PC-3 (cell line): ENCODE measurements around the gene CCL27. TPM values are rescaled to one million over a fixed set of nuclear protein-coding genes. Genes with fewer than 3 reads are reported as not detected.

Experiments used
- ATAC-seq: fragments of 200-7000 bp; cut with Tn5 transposase; 2 replicates; pipeline ENCODE4 v1.9.1; 2020; ENCODE audit warnings: mild to moderate bottlenecking, moderate library complexity
- BruUV-seq: library from RNA; stranded (reverse); fragments of 400-500 nt; replicated peaks from 2 replicates; lab custom pipeline; 2021; lab: Mats Ljungman, UMichigan
- CTCF ChIA-PET: fragments of 300-600 bp; sonication (Branson Sonifier 250); formaldehyde crosslinking; loops from one replicate; lab custom pipeline; 2022; ENCODE audit warnings: antibody characterized with exemption; lab: Charles Lee
- POLR2A ChIA-PET: fragments of 300-600 bp; sonication (Branson Sonifier 250); formaldehyde crosslinking; loops from one replicate; lab custom pipeline; 2022; ENCODE audit warnings: antibody characterized with exemption; ENCODE audit not compliant: unreplicated experiment; lab: Charles Lee
- DNase-seq: peaks from one replicate; pipeline ENCODE4 v3.0.0-alpha.2; 2015
- H2AFZ ChIP-seq: fragments of 300-600 bp; sonication (generic); 2 replicates; pipeline ENCODE4 v1.6.0; 2016; ENCODE audit warnings: antibody characterized with exemption, low read length
- H3F3A ChIP-seq: fragments of 300-600 bp; sonication (generic); one replicate; pipeline ENCODE4 v1.6.0; 2017; ENCODE audit warnings: antibody characterized with exemption, low read length, control low read depth, mild to moderate bottlenecking; ENCODE audit not compliant: unreplicated experiment
- H3K27ac ChIP-seq: fragments of 300-600 bp; sonication (generic); 2 replicates; pipeline ENCODE4 v1.5.1; 2016; ENCODE audit warnings: mild to moderate bottlenecking, low read length
- H3K27me3 ChIP-seq: fragments of 300-600 bp; sonication (generic); 2 replicates; pipeline ENCODE4 v1.6.1; 2016; ENCODE audit warnings: low read length, mixed read lengths
- H3K36me3 ChIP-seq: fragments of 300-600 bp; sonication (generic); 2 replicates; pipeline ENCODE4 v1.6.1; 2016; ENCODE audit warnings: low read depth, mixed run types, low read length, mixed read lengths
- H3K4me1 ChIP-seq: fragments of 300-600 bp; sonication (generic); 2 replicates; pipeline ENCODE4 v1.5.1; 2016; ENCODE audit warnings: low read length; ENCODE audit not compliant: insufficient read depth
- H3K4me2 ChIP-seq: fragments of 300-600 bp; sonication (generic); 2 replicates; pipeline ENCODE4 v1.6.0; 2016; ENCODE audit warnings: low read length
- H3K4me3 ChIP-seq: fragments of 300-600 bp; sonication (generic); 2 replicates; pipeline ENCODE4 v1.5.1; 2016; ENCODE audit warnings: mild to moderate bottlenecking, low read length, mixed read lengths
- H3K79me2 ChIP-seq: fragments of 300-600 bp; sonication (generic); 2 replicates; pipeline ENCODE4 v1.6.1; 2017; ENCODE audit warnings: low read length, mixed read lengths
- H3K9ac ChIP-seq: fragments of 300-600 bp; sonication (generic); 2 replicates; pipeline ENCODE4 v1.6.0; 2016; ENCODE audit warnings: mild to moderate bottlenecking, low read length
- H3K9me2 ChIP-seq: fragments of 300-600 bp; sonication (generic); replicated peaks from 2 replicates; pipeline ENCODE4 v1.6.1; 2016; ENCODE audit warnings: mixed run types, low read length, mixed read lengths
- H3K9me3 ChIP-seq: fragments of 300-600 bp; sonication (generic); 2 replicates; pipeline ENCODE4 v1.6.1; 2016; ENCODE audit warnings: low read length, mixed read lengths
- H4K20me1 ChIP-seq: fragments of 300-600 bp; sonication (generic); 2 replicates; pipeline ENCODE4 v1.6.1; 2016; ENCODE audit warnings: low read length, mixed read lengths
- CTCF ChIP-seq: fragments of 300-600 bp; sonication (generic); conservative IDR thresholded peaks from 2 replicates; pipeline ENCODE4 v1.5.1; 2017; ENCODE audit warnings: antibody characterized with exemption, low read depth, mild to moderate bottlenecking, low read length
- EZH2 ChIP-seq: fragments of 300-600 bp; sonication (generic); IDR thresholded peaks from one replicate; pipeline ENCODE4 v1.6.1; 2017; ENCODE audit warnings: antibody characterized with exemption, mild to moderate bottlenecking, low read length; ENCODE audit not compliant: unreplicated experiment
- EZH2phosphoT487 ChIP-seq: fragments of 300-600 bp; sonication (generic); IDR thresholded peaks from 2 replicates; pipeline ENCODE4 v1.6.1; 2018; ENCODE audit warnings: mild to moderate bottlenecking, antibody characterized with exemption, low read length, borderline replicate concordance
- intact Hi-C: fragments of 100-400 bp; cut with micrococcal nuclease; formaldehyde crosslinking; loops from 2 replicates; pipeline ENCODE4 v1.9.0; 2023
- total RNA-seq: library from RNA; depleted of rRNA; stranded (reverse); fragments of >200 nt; gene quantifications from 2 replicates; pipeline ENCODE4 v1.2.3, GENCODE V29; 2014

Gene CCL27
- total RNA-seq, 1 experiment from 2014 or later: not detected

- BruUV-seq: no TSS peak
- DNase-seq: peak; percentile 57
- Histone ChIP-seq H3K4me2 (no peak overlapping the region), H3K9me2 (no peaks in the 10 kb centered on the region), H3K79me2 (no peaks in the 10 kb centered on the region), H3K27ac (no peak overlapping the region), H2AFZ (no peak overlapping the region), H3K9ac (no peak overlapping the region), H3K9me3 (no peaks in the 10 kb centered on the region), H3K27me3 (no peaks in the 10 kb centered on the region), H3K4me1 (peaks cover 3% of the 10 kb centered on the region; the same call in 1 of the 2 replicates), H3K36me3 (no peaks in the 10 kb centered on the region), H4K20me1 (no peaks in the 10 kb centered on the region), H3K4me3 (no peak overlapping the region), H3F3A (no peaks in the 10 kb centered on the region)
- CTCF ChIA-PET: no interaction called here
- POLR2A ChIA-PET: interaction anchor here (0.6 kb wide), 1 partner anchor 1008 kb away, joined by 13 read pairs; no protein-coding TSS in a partner anchor
- peak; percentile 60 for ATAC-seq
- TF ChIP-seq EZH2 (no peak), CTCF (no peak), EZH2phosphoT487 (no peak)
- intact Hi-C loops: no loop called here
Observed at GRCh38 chr9:34659592-34660253, 2.7 kb downstream of the CCL27 start.

GRCh38 chr9:34658461-34658860, 4.0 kb downstream of the CCL27 start:
- H3K9me3 ChIP-seq: no peaks in the 10 kb centered on the region
- no peaks in the 10 kb centered on the region for H3K79me2 ChIP-seq
- H3F3A ChIP-seq: no peaks in the 10 kb centered on the region
- no peaks in the 10 kb centered on the region for H3K27me3 ChIP-seq
- H3K36me3 ChIP-seq: no peaks in the 10 kb centered on the region
- POLR2A ChIA-PET: no interaction called here
- no peak overlapping the region for H2AFZ ChIP-seq
- no peaks in the 10 kb centered on the region for H4K20me1 ChIP-seq
- TF ChIP-seq CTCF (no peak), EZH2 (no peak), EZH2phosphoT487 (no peak)
- H3K4me1 ChIP-seq: peaks cover 3% of the 10 kb centered on the region; the same call in 1 of the 2 replicates
- no peak overlapping the region for H3K4me3 ChIP-seq
- no peak overlapping the region for H3K27ac ChIP-seq
- ATAC-seq (no peak), DNase-seq (no peak)
- BruUV-seq: no TSS peak
- no peak overlapping the region for H3K4me2 ChIP-seq
- no peaks in the 10 kb centered on the region for H3K9me2 ChIP-seq
- CTCF ChIA-PET: no interaction called here
- no peak overlapping the region for H3K9ac ChIP-seq
- intact Hi-C loops: no loop called here

GRCh38 chr9:34656992-34657391, 5.5 kb downstream of the CCL27 start:
- POLR2A ChIA-PET: no interaction called here
- Histone ChIP-seq H4K20me1 (no peaks in the 10 kb centered on the region), H3K27me3 (no peaks in the 10 kb centered on the region), H3K9me2 (no peaks in the 10 kb centered on the region), H3K4me3 (no peak overlapping the region), H2AFZ (no peak overlapping the region), H3K27ac (no peak overlapping the region), H3K36me3 (no peaks in the 10 kb centered on the region), H3K4me2 (no peak overlapping the region), H3K4me1 (peaks cover 13% of the 10 kb centered on the region; the same call in 1 of the 2 replicates), H3K9ac (no peak overlapping the region), H3F3A (no peaks in the 10 kb centered on the region), H3K79me2 (no peaks in the 10 kb centered on the region), H3K9me3 (no peaks in the 10 kb centered on the region)
- no TSS peak for BruUV-seq
- no peak for ATAC-seq
- intact Hi-C loops: no loop called here
- DNase-seq: no peak
- CTCF ChIA-PET: no interaction called here
- TF ChIP-seq EZH2: no peak
- TF ChIP-seq EZH2phosphoT487: no peak
- no peak for TF ChIP-seq CTCF
